ENCODE measurements around the gene TMSB4Y.

GRCh38 chrY:13708038-13708437, 4.3 kb downstream of the TMSB4Y start:
- TF ChIP-seq CTCF (conservative IDR thresholded peaks at IDR 0.05) (no peak), EZH2 (IDR thresholded peaks at IDR 0.05; ENCODE audit: low read depth) (no peak)
